HG02588 (cell line): ENCODE data around the gene CA5A.
"Not testable (repeated sequence)": the region's sequence is repeated elsewhere in the genome, so short reads cannot be mapped to it uniquely, and the experiment has no call there.

Experiments used
- ATAC-seq: cut with Tn5 transposase; IDR thresholded peaks from one replicate; pipeline ENCODE4 v1.9.1; 2021; ENCODE audit warnings: mild to moderate bottlenecking, moderate library complexity; ENCODE audit not compliant: unreplicated experiment

Gene CA5A

DNA sequence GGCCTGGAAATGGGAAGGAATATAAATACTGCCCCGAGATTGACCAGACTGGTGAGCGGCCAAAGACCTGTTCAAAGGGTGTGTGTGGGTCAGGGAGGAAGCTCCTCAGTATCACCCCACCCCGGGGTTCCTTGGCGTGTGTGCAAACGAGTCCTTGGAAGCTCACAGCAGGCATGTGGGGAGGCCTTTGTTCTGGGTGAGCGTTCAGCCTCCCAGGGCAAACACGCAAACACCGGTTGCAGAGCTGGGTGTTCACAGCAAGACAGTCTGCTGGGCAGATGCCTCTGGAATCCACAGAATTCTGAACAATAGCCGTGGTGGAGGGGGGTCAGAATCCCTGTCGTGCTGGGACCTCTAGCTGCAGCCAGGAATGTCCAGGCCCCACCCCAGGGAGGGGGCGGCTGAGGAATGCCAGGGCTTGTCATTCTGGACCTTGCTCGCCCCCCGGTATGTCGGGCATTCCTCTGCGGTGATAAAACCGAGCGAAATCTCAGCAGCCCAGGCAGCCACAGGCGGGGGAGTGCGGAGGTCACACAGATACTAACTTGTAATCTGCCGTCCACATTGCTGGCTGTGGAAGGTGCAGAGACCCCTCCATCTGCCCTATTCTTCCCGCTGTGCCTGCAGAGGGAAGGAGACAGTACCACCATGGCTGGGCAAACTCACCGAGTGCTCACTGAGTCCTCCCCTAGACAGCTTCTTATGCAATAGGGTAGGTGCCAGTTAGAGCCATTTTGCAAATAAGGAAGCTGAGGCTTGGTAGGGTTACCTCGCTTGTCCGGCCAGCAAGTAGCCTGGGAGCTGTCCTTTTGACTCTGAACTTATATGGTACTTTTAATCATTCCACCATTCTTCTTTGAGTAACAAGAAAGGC is 65.7 kb downstream of the CA5A start:
- ATAC-seq, result not testable (repeated sequence)

DNA sequence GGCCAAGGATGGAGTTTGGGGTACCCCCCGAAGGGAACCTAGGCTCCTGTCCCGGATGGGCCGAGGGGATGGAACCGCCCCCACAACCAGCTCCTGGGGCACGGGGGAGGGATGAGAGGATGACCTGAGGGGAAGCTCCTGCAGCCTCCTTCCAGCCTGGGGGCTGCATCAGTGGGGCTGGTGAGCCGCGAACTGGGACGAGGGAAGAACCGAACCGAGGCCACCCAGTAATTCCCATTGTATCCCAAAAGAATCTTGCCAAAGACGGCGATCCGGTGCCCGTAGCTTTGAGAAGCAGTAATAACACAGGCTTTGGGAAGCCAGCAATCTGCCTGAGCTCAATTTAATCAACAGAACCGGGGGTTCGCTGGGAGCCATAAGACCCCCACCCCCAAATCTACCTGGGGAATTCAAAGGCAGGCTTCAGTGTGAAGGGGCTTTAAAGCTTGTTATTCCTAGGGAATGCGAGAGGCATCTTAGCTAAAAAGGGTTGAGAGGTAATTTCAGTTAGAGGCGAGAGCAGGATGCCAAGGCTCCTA is 66.4 kb downstream of the CA5A start:
- ATAC-seq, result not testable (repeated sequence)

DNA sequence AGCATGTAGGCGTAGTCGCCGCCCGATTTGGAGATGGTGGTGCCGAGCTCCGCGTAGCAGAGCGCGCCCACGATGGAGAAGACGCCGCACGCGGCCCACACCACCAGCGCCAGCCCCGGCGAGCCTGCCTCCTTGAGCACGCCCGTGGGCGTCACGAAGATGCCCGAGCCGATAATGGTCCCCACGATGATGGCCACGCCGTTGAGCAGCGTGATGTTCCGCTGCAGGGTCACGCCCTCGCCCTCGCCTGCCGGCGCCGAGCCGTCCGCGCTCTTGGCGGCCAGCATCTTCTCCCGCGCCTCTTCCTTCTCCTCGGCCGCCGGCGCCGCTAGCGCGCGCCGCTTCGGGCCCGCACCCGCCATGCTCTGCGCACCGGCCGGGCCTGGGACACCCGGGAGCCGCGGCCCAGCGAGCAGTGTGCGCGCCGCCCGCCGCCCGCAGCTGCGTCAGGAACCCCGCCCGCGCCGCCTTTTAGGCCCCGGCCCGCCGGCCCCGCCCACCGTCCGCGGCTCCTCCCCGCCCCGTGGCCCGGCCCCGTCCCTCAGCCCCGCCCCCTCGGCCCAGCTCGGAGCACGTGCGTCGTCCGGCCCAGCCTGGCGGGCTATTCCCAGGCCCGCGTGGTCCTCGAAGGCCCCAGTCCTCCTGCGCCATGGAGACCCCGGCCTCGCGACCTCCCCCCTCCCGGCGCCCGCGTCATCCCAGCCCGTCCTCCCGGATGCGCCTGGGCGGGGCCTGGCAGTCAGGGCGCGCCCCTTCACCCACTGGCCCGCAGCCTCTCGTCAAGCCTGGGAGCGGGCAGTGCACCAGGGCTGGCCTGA is 67.1 kb downstream of the CA5A start, which contains the start of gene SLC7A5:
SLC7A5 (minus strand) TSS at position 447 of the 818 bp plus-strand sequence; CDS start at position 362, 85 bp downstream.
- ATAC-seq, result peak; percentile 61

DNA sequence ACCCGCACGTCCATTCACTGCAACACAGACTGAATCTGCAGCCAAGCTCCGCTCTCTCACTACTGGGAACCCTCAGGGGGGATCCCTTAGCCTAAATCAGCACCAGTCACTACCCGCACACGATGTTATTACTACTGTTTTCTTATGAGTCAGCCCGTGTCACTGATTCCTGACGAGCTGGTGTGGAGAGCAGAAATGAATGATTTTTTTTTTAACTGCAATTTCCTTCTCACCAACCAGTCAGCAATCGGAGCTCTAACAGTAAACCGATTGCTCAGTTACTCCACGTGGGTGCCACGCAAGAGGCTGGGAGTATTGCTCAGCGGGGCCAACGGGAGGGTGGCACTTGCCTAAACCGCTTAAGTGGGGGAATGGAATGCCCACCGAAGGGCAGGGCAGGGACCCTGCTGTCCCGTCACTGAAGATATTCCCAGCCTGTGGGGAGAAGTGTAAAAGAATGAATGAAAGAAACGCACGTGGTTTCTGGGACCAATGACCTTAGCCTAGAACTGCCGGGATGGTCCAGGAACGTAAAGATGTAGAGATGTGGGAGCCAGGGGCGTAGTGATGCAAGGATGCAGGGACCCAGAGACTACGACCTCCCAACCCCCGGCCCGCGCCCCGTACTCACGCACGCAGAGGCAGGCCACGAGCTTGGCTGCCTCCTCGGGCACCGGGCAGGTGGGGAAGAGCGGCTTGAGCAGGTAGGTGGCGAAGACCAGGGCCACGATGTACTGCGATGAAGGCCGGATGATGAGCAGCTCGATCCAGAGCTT is 67.9 kb downstream of the CA5A start:
- peak; percentile 29 for ATAC-seq

DNA sequence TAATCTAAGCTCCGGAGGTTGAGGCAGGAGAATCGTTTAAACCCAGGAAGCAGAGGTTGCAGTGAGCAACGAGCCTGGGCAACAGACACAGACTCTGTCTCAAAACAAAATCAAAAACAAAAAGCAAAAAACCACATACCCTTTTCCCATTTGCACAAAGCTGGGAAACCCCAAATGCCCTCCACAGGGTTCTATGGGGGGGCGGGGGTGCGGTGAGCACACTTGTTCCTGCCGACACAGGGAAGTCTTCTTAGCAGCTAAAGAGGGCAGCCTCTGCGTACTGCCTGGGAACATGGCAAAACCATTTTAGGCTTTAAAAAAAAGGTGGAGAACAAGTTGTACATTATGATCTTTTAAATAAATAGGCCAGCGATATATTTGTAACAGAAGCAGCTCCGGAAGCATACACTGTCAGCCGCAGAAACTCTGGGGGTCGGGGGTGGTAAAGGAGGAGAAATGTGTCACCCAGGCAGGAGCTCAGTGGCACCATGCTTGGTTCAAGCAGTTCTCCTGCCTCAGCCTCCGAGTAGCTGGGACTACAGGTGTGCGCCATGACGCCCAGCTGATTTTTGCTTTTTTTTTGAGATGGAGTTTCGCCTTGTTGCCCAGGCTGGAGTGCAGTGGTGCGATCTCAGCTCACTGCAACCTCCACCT is 70.3 kb downstream of the CA5A start:
- ATAC-seq, result not testable (repeated sequence)

DNA sequence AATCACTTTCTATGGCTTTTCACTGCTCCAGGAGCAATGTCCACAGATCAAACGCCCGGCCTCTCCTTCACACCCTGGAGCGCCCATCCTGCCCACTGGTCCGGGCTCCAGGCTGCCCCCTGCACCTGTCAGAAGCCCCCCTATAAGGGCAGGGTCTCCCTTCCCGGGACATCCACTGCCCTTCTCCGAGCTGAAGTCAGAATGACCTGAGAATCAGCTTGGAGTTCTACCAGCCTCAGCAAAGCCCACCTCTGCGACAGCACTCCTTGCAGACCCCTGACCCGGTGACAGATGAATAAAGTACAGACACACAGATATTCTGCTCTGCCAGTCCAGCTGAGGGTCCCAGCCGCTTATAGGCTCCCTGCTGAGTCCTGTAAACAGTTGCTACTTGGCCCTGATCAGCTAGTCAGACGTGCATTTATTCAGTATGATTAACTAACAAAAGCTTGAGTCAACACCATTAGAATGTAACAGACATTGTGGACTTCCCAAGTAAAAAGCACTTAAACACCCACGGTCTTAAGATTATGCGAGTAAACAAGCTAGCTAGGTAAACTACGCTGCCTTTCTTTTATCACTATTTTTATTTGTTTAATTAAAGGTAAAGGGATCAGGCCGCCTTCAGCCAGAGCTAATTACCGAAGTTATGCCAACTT is 71.9 kb downstream of the CA5A start:
- no peak for ATAC-seq

DNA sequence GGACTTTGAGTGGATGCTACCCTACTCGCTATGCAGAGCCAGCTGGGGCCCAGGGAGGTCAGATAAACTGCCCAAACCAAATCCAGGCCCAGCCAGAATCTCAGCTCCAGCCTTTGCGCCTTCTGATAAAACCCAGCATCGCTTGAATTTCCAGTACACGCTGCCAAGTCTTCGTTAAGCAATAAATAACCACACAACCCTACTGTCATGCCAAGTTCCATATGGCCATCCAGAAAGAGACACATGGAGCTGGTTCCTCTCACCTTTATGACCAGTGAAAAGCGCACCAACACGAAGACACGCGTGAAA is 73.0 kb downstream of the CA5A start:
- ATAC-seq, result not testable (repeated sequence)

DNA sequence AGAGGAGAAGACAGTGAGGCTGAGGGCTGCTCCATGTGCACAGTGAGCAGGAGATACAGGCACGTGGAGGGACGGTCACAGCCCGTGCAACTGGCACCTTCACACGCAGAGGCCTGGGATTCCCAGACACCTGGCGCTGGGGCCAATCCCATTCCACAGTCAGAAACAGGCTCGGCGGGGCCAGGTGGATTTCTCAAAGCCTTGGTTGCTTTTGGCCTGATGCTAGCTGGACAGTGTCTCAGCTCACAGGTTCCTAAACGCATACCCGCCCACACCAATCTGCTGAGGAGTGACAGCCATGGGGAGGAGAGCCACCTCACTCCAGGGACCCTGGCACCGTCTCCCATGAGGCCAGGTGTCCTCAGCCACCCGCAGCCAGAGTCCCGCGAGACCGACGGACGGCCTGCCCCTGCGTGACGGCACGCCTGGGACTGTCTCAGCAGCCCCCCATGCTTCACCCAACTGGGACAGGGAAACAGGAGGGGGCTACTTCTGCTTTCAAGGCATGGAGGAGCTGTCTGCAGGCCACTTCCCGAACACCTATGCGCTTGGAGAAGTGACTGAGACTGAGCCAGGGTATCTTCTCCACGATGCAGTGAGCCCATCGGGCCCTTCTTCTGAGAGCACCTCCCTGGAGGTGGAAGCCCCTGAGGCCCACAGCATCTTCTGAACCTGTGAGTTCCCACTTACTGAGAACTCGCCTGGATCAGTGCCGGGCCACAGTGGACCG is 73.6 kb downstream of the CA5A start:
- ATAC-seq, result not testable (repeated sequence)

DNA sequence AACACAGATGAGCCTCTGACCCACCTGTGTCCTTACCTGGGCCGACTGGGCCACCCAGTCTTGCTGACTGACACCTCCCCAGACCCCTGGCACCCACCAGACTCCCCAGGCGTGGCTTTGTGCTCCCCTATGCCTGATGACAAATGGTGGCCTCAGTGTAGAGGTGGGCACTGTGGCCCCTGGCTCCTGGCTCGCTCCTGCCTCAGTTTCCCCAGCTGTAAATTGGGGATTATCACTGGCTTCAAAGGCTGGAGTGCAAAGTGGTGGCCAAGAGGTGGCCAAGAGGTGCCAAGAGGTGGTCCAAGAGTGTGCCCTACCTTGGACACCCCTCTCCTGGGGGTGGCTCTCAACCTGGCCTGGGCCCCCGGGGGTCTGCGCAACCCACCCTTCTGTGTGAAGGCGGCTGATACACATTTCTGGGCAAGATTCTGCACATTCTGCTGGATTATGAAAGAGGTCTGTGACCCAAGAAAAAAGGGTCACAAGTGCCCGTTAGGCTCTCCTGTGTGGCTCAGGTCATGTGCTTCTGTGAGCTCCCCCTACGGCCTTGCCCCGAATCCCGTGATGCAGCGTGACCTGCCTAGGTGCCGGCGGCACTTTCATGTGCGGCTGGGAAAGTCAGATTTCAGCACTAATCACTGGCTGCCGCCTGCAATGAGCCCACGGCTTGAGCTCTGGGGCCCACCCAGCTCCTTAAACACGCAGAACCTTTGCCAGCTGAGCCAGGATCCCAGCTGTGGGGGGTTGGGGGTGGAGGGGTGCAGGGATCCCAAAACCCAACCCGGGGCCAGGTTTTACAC is 74.8 kb downstream of the CA5A start:
- not testable (repeated sequence) for ATAC-seq

DNA sequence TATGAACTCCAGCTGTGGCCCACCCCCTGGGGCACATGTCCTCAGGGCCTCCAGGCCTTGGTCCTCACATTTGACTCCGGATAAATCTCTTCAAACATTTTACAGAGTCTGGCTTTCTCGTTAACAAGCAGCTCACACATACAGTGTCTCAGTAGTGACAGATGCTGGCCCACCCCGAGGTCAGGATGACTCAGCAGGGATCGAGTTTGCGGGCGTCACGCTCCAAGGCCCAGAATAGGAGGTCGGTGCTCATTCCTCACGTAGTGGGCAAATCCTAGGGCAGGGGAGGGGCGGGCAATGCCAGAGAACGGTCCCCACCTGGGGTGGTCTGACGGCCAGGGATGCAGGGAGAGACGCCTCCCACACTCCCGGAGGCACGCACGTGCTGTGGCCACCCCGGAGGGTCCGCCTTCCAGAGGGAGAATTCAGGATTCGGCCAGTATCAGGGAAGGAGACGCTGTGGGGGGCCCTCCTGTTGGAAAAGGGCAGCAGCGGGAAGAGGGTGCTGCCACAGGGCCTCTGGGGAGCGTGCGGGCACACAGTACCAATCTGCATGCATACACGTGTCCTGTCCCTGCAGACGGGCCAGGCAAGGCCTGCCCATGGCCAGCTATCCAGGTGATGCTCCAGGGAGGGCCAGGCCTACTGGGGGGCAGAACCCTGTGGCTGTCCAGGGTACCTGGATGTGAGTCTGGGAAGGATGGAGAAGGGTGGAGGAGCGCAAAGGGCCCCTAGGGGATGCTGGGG is 75.6 kb downstream of the CA5A start:
- no peak for ATAC-seq

DNA sequence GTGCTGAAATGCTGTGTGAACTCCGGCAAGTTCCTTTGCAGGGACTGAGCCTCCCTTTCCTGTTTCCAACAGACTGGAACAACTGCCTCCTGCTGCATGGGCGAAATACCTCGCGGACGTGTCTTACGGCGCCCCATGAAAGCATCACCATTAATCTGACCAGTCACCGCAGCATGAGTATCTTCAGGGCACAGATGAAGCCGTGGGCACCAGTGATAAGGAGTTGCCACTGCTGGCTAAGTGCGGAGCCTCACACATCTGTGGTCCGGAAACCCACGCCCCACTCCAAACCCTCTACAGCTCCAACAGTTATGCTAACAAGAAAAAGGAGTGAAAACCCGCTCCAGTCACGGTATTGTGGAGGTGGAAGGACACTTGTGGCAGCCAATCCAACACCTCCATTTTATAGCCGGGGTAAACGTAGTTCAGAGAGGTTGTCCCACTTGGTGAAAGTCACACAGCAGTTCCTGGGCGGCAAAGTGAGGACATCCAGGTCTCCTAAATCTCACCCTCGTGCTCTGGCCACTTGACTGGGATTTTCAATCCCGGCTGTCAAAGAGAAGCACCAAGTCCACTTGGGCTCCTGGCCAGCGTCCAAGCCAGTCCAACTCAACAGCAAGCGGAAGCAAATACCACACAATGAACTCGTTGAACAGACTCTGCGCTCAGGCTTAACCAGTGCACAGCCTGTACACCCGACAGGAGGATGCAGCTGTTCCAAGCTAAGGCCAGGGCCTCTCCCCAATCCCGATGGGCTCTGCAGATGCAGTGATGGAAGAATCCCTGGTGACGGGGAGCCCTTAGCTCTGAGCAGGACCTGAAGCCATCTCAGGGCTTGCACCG is 78.0 kb downstream of the CA5A start:
- ATAC-seq, result not testable (repeated sequence)

DNA sequence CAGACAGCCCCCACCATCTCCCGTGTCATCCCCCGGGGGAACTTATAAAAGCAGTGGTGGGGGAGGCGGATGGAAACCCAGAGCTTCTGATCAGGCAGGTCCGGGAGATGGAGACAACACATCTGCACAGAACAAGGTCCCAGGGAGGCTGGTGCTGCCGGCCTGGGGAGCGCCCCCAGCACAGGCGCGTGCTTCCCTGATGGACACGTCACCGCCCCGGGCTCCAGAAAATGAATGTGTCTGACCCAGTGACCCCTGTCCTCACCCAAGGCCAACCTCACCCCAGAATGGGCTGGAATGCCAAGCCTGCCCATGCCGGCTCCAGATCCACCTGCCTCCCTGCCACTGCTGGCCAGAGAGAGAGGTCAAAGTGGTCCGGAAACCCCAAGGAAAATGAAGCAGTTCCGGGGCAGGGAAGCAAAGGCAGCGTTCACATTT is 79.5 kb downstream of the CA5A start:
- no peak for ATAC-seq

DNA sequence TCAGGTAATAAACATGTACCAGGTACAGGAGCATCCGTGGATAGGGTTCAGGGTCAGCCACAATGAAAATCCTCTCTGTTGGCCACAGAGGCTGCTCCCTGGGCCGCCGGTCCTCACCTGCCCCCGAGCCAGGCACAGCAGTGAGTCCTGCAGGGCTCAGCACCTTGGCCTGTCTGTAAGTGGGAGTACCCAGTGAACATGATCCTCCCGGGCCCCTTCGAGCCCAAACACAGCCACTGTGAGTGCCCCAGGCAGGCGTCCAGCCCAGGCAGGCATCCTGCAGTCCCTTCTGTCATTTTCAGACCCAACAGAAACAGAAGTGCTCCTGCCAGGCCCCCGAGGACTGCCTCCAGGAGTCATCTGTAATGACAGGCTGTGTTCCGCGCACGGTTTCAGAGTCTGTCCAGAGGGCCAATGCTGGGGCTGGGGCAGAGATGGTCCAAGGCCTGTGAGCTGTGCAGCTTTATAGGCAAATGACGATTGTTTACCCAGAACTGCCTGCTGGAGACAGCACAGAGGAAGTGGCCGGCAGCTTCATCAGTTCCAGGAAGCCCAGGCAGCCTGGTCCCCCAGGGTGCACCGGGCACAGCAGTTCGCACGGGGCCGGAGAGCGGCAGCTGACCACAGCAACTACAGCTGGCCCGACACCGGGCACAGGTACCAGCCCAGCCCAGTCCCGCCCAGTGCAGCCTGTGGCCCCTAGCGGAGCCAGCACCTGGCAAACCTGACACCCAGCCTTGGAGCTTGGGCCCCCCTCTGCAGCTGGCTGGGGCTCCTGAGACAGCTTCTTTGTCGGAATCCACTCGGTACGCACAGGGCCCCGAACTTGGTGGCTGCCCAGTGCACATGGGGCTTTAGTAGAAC is 80.2 kb downstream of the CA5A start:
- no peak for ATAC-seq

DNA sequence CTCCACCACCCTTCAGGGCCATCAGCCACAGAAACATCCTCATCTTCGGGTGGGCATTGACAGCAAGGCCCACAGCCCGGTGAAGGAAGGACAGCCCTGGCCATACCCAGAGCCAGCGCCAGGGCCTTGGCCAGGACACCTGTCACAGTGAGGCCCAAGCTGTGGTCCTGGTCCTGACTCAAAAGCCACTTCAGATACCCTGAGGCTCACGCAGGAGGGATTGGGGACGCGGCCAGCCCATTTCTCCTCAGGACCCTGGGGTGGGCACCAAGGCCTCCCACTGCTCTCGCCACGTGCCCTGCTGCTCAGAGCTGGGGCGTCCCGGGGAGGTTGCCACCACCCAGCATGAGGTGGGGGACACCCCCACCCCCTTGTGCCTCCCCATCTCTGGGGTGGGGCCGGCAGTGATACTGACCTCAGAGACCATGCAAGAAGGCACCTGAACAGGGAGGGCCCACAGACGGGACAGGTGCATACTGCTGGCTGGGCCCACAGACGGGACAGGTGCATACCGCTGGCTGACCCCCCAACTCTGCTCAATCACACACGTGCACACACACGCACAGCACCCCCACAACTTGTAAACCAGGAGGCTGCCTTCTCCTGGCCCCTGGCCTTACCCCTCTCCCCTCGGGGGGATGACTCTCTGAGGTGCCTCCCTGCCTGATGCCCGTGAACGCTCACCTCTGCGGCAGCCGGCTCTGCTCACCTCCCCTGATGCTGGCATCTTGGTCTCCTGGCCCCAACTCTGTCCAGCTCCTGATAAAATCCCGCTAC is 81.2 kb downstream of the CA5A start:
- ATAC-seq, result no peak
